ENCODE results near the gene ACSL3.
"Not testable (repeated sequence)": the region's sequence is repeated elsewhere in the genome, so short reads cannot be mapped to it uniquely, and the experiment has no call there.

ACSL3 gene

DNA sequence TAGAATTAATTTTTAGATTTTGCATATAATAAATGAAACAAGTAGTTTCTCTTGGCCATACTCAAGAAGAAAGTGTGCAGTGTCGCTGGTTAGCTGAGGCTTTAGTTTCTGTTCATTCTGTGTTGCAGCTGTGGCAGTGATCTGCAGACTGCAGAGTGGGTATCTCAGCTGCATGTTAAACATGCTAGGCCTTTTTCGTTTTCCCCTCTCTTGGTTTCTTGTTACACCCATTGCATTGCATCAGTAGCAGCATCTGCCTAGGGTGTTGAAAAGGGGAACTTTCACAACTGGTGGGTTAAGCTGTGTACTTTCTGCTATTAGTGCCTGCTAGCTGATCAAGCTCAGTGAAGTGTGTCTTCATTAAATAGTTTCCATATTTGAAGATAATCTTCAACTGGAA is 51.3 kb downstream of the ACSL3 start:
- TF ChIP-seq, protein P1, sequence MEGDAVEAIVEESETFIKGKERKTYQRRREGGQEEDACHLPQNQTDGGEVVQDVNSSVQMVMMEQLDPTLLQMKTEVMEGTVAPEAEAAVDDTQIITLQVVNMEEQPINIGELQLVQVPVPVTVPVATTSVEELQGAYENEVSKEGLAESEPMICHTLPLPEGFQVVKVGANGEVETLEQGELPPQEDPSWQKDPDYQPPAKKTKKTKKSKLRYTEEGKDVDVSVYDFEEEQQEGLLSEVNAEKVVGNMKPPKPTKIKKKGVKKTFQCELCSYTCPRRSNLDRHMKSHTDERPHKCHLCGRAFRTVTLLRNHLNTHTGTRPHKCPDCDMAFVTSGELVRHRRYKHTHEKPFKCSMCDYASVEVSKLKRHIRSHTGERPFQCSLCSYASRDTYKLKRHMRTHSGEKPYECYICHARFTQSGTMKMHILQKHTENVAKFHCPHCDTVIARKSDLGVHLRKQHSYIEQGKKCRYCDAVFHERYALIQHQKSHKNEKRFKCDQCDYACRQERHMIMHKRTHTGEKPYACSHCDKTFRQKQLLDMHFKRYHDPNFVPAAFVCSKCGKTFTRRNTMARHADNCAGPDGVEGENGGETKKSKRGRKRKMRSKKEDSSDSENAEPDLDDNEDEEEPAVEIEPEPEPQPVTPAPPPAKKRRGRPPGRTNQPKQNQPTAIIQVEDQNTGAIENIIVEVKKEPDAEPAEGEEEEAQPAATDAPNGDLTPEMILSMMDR (conservative IDR thresholded peaks at IDR 0.05; ENCODE audit: low read depth, low read length): no peak
- no peak overlapping the region for H3K4me3 ChIP-seq (IDR thresholded peaks at IDR 0.05; ENCODE audit: insufficient read depth, low read depth, low read length)
- peak overlapping the region; percentile 99 for H3K4me2 ChIP-seq
- H3K36me3 ChIP-seq (ENCODE audit: insufficient read depth): no peaks in the 10 kb centered on the region; the same call in 1 of the 2 replicates
- H4K20me1 ChIP-seq (ENCODE audit: insufficient read depth): 0 out of 2 replicates have a peak, but pooled peaks cover 6% of the 10 kb centered on the region
- peak overlapping the region; percentile 31; the same call in 1 of the 2 replicates for H3K9ac ChIP-seq
- peaks cover 58% of the 10 kb centered on the region for H3K4me1 ChIP-seq (ENCODE audit: low read depth, poor library complexity, severe bottlenecking)
- H3K79me2 ChIP-seq (ENCODE audit: insufficient read depth, low read depth): peaks cover 62% of the 10 kb centered on the region; the same call in 1 of the 2 replicates
- no peaks in the 10 kb centered on the region for H3K27me3 ChIP-seq (ENCODE audit: insufficient read depth, low read depth)
- H2AFZ ChIP-seq (ENCODE audit: low read depth): no peak overlapping the region
- peak overlapping the region; percentile 81 for H3K27ac ChIP-seq

DNA sequence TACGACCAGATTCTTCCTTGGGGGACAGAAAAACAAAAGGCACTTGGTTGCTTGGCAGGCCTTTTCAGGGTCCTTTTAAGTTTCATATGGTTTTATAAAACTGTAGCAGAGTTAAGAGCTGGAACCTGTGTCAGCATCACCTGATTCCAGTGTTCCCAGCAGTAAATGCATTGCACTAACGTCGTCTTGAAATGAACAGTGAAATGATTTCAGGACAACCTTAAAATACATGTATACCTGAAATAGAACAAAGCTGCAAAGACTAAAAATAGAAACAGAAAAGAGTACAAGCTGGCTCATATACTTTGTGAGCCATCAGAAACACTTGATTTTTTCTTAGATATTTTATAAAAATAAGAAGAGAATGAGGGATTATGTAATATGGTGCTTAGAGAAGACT is 51.9 kb downstream of the ACSL3 start:
- TF ChIP-seq, protein P1 (conservative IDR thresholded peaks at IDR 0.05; ENCODE audit: low read depth, low read length): no peak
- Histone ChIP-seq H3K27me3 (ENCODE audit: insufficient read depth, low read depth) (no peaks in the 10 kb centered on the region), H3K4me1 (ENCODE audit: low read depth, poor library complexity, severe bottlenecking) (peaks cover 58% of the 10 kb centered on the region), H3K27ac (peak overlapping the region; percentile 81), H2AFZ (ENCODE audit: low read depth) (no peak overlapping the region), H3K36me3 (ENCODE audit: insufficient read depth) (no peaks in the 10 kb centered on the region; the same call in 1 of the 2 replicates), H4K20me1 (ENCODE audit: insufficient read depth) (0 out of 2 replicates have a peak, but pooled peaks cover 6% of the 10 kb centered on the region), H3K9ac (peak overlapping the region; percentile 26; the same call in 1 of the 2 replicates), H3K79me2 (ENCODE audit: insufficient read depth, low read depth) (peaks cover 56% of the 10 kb centered on the region; the same call in 1 of the 2 replicates), H3K4me3 (IDR thresholded peaks at IDR 0.05; ENCODE audit: insufficient read depth, low read depth, low read length) (no peak overlapping the region), H3K4me2 (peak overlapping the region; percentile 99)

DNA sequence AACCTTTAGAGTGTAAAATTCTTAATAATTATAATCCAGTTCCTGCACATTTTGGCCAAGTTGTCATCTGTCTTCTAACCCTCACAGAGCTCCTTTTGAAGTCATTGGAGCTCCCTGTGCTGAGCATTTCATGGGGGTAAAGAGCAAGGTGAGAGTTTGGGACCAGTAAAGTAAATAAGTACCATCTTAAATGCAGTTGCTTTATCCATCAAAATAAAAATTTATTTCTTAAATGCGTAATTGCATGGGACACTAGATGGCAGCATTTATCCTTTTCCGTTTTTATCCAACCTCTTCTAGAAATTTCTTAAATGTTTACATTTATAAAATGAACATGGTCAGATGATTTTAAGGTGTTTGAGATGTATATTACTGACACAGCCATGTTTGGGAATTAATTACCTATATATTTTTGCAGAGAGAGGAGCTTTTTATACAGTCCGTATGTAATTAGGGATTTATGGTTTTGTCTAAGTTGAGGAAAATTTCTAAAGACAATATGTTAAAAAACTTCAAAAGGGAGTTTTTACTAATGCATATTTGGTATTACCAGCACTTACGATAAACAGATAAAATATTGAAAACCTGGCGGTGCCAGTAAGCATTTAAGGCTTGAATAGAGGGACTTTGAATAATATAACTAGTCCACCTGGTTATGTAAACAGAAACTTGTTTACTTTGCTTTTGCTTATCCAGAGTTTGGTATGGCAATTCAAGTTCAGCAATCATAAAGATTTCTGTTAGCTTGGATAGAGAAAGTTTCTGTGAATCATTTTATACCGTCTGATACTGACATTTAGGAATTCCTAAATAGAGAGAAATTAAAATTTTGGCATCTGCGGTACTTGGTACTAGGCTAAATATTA is 54.5 kb downstream of the ACSL3 start:
- H3K4me2 ChIP-seq: no peak overlapping the region; the same call in 1 of the 2 replicates
- H3K27ac ChIP-seq: peak overlapping the region; percentile 81; the same call in 1 of the 2 replicates
- H2AFZ ChIP-seq (ENCODE audit: low read depth): no peak overlapping the region
- TF ChIP-seq, protein P1 (conservative IDR thresholded peaks at IDR 0.05; ENCODE audit: low read depth, low read length): peak; percentile 53
- no peaks in the 10 kb centered on the region for H3K27me3 ChIP-seq (ENCODE audit: insufficient read depth, low read depth)
- no peak overlapping the region for H3K4me3 ChIP-seq (IDR thresholded peaks at IDR 0.05; ENCODE audit: insufficient read depth, low read depth, low read length)
- H3K79me2 ChIP-seq (ENCODE audit: insufficient read depth, low read depth): peaks cover 44% of the 10 kb centered on the region; the same call in 1 of the 2 replicates
- H3K9ac ChIP-seq: no peak overlapping the region
- 0 out of 2 replicates have a peak, but pooled peaks cover 3% of the 10 kb centered on the region for H3K36me3 ChIP-seq (ENCODE audit: insufficient read depth)
- H3K4me1 ChIP-seq (ENCODE audit: low read depth, poor library complexity, severe bottlenecking): peaks cover 49% of the 10 kb centered on the region
- 0 out of 2 replicates have a peak, but pooled peaks cover 6% of the 10 kb centered on the region for H4K20me1 ChIP-seq (ENCODE audit: insufficient read depth)

DNA sequence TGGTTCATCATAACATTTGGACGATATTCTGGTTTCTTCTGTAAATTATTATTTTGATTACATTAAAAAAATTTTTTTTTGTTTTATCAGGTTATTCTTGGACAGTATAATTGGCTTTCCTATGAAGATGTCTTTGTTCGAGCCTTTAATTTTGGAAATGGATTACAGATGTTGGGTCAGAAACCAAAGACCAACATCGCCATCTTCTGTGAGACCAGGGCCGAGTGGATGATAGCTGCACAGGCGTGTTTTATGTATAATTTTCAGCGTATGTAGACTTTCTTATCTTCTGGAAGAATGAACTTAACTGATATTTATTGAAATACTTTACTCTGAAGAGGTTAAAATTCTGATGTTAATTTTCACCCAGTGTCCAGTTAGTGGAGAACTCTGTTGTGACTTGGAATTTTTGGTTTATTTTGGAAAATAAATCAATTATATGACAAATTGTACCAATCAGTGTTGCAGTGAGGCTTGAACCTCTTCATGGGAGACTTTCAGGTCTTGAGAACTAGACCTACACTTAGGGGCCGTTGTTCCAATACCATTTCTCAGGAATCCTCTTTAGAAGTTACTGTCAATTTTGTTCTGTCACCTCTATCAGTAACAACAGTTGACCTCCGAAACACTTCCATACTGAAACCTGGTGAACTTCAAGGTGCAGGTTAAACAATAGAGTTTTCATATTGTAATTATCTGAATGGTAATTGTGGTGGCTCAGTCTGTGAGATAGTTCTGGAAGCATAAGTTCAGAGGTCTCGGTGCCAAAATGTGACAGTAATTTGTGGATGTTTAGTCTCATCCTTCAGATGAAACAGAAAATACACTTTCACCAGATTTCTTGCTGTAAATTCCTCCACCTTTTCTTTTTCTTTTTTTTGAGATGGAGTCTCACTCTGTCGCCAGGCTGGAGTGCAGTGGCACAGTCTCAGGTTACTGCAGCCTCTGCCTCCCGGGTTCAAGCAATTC is 55.7 kb downstream of the ACSL3 start:
- Histone ChIP-seq H3K4me1 (ENCODE audit: low read depth, poor library complexity, severe bottlenecking) (peaks cover 37% of the 10 kb centered on the region), H3K36me3 (ENCODE audit: insufficient read depth) (0 out of 2 replicates have a peak, but pooled peaks cover 3% of the 10 kb centered on the region), H3K4me3 (IDR thresholded peaks at IDR 0.05; ENCODE audit: insufficient read depth, low read depth, low read length) (no peak overlapping the region), H3K27me3 (ENCODE audit: insufficient read depth, low read depth) (no peaks in the 10 kb centered on the region), H4K20me1 (ENCODE audit: insufficient read depth) (0 out of 2 replicates have a peak, but pooled peaks cover 6% of the 10 kb centered on the region), H2AFZ (ENCODE audit: low read depth) (no peak overlapping the region), H3K4me2 (no peak overlapping the region), H3K9ac (no peak overlapping the region), H3K79me2 (ENCODE audit: insufficient read depth, low read depth) (peaks cover 35% of the 10 kb centered on the region; the same call in 1 of the 2 replicates), H3K27ac (no peak overlapping the region)
- TF ChIP-seq, protein P1 (conservative IDR thresholded peaks at IDR 0.05; ENCODE audit: low read depth, low read length): no peak

DNA sequence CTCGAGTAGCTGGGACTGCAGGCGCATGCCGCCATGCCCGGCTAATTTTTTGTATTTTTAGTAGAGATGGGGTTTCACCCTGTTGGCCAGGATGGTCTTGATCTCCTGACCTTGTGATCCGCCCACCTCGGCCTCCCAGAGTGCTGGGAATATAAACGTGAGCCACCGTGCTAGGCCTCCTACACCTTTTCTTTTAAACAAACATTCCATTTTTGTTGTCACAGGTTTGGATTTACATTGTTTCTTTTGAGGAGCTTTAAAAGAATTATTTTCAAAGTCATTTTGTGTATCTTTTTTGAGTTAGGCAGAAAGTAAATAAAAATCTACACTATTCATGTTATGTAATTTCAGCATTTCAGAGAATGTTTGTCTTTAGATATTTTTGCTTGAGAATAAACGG is 56.4 kb downstream of the ACSL3 start:
- not testable (repeated sequence) for H3K27ac ChIP-seq

More for the DNA sequence above, 56.4 kb downstream of the ACSL3 start:
- H4K20me1 ChIP-seq (ENCODE audit: insufficient read depth); H3K9ac ChIP-seq; H3K4me3 ChIP-seq (IDR thresholded peaks at IDR 0.05; ENCODE audit: insufficient read depth, low read depth, low read length); H3K36me3 ChIP-seq (ENCODE audit: insufficient read depth); H3K27me3 ChIP-seq (ENCODE audit: insufficient read depth, low read depth); H2AFZ ChIP-seq (ENCODE audit: low read depth); H3K4me2 ChIP-seq: not testable (repeated sequence)
- H3K4me1 ChIP-seq (ENCODE audit: low read depth, poor library complexity, severe bottlenecking): peaks cover 30% of the 10 kb centered on the region
- peaks cover 35% of the 10 kb centered on the region; the same call in 1 of the 2 replicates for H3K79me2 ChIP-seq (ENCODE audit: insufficient read depth, low read depth)

Data from KMS-11 (cell line).